Activated gamma-delta T cell treated with Interleukin-2 at 50 U/mL for 16 hours (primary cell): ENCODE data around the gene OXA1L.
"Not testable (repeated sequence)": the region's sequence is repeated elsewhere in the genome, so short reads cannot be mapped to it uniquely, and the experiment has no call there.

ENCODE experiments used
- DNase-seq: peaks from one replicate; pipeline ENCODE4 v3.0.0-alpha.2; 2020

OXA1L gene

DNA sequence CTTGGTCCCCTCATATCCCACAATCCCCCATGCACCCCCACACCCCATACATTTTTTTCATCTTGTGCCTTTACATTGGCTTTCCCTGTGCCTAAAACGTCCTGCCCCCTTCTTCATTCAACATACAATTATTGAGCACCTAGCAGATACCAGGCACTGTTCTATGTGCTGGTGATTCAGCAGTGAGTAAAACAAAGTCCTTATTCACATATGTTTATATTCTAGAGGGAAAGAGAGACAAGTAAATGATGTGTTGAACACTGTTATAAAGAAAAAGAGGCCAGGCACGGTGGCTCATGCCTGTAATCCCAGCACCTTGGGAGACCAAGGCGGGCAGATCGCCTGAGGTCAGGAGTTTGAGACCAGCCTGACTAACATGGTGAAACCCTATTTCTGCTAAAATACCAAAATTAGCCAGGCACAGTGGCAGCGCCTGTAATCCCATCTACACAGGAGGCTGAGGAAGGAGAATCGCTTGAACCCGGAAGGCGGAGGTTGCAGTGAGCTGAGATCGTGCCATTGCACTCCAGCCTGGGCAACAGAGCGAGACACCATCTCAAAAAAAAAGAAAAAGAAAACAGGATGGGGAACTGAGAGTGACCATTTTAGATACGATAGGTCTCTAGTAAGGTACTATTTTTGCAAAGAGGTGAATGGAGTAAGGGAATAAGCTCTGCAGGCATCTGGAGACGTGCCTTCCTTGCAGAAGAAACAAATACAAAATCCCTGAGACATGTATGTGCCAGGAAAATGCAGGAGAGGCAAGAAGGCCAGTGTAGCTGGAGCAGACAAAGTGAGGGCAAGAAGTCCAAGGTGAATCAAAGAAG, 36.6 kb downstream of the OXA1L start:
- no peak for DNase-seq

DNA sequence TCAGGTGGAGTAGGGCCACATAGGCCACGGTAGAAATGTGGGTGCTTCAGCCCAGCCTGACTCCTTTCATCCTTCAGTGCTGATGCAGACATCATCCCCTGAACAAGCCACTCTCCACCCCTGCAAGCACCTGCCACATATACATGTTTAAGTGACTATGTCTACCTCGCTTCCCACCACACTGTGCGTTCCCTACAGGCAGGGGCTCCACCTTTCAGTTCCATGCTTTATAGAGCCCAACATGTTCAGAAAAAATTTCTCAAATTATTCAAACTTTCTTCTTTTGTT, 37.1 kb downstream of the OXA1L start:
- no peak for DNase-seq

- DNase-seq, result not testable (repeated sequence)
Measured at GRCh38 chr14:22805235-22805634, 38.7 kb downstream of the OXA1L start.

DNA sequence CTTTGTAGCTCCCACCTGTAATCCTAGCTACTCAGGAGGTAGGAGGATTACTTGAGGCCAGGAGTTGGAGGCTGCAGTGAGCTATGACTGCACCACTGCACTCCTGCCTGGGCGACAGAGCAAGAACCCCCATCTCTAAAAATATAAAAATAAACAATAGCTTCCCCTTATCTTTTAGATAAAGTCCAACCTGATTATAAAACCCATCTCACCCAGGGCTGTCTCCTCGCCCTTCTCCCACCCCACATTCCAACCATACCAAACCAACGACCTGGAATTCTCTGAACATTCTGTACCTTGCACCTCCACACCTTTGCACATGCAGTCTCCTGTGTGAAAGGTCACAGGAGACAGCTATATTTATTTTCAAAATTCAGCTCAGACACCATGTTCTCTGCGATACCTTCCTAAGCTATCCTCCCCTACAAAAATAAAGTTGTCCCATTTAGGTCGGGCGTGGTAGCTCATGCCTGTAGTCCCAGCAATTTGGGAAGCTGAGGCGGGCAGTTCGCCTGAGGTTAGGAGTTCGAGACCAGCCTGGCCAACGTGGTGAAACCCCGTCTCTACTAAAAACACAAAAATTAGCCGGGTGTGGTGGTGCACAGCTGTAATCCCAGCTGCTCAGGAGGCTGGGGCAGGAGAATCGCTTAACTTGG, 41.1 kb downstream of the OXA1L start:
- no peak for DNase-seq

- DNase-seq, result no peak
Measured at GRCh38 chr14:22808388-22809209, 42.1 kb downstream of the OXA1L start.

DNA sequence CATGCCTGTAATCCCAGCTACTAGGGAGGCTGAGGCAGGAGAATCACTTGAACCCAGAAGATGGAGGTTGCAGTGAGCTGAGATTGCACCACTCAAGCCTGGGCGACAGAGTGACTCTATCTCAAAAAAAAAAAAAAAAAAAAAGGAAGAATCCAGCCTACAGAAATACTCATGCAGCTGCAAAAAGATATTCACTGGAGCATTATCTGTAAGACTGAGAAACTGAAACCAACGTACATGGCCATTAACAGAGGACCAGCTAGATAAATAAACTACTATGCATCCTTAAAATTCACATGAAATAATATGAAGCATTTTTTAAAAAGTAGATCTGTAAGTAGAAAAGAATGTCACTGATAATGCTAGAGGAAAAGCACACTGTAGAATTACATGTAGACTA, 45.2 kb downstream of the OXA1L start:
- DNase-seq, result no peak

- DNase-seq, result no peak
Measured at GRCh38 chr14:22812744-22813143, 46.3 kb downstream of the OXA1L start.

GRCh38 chr14:22813145-22813544, 46.7 kb downstream of the OXA1L start:
- DNase-seq, result no peak

DNA sequence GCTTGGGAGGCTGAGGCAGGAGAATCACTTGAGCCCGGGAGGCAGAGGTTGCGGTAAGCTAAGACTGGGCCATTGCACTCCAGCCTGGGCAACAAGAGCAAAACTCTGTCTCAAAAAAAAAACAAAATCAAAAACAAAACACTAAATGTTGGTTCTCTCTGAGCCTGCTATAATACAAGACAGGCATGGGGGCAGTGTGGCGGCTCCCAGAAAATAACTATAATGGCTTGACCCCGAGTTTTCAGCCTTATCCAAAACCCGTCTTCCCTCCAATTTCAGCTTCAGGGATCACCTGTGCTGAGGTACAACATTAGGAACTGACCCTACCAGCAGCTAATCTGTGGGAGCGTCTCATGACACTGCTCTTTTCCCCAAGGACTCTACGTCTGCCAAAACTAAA, 47.9 kb downstream of the OXA1L start:
- DNase-seq, result no peak

DNA sequence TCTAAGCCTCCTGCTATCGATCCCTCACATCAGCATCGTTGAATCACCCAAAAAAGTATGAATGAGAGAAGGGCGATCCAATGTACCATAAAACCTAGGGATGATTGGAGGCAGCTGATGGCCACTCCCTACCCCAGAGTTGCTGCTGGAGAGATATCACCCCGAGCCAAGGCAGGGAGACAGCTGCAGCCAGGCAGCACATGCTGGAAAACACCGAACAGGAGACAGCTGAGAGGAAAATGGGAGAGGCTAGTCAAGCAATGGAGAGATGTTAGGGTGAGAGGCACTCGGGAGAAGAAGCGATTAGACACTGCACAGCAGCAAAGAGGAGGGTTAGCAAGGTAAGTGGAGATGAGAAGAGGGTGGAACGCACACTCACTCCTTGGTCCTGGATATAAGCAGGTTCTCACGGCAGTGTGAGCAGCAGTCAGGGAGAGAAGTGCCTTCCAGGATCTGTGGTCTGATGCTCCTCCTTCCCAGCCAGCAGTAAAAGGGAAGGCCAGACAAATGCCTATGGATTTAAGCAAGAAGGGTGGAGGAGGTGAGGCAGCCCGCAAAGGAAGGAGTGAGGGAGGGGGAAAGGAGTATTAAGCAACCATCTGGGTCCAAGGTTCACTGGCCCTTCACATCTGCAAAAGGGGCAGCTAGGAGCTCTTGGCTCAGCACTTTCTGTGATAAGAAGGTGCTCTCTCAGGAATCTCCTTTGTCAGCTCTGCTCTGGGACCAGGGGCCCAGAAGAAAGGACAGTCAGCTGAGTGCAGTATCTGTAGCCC, 48.6 kb downstream of the OXA1L start, which contains the start of gene SLC7A7:
SLC7A7 (minus strand) TSS at position 495 of the 773 bp plus-strand sequence. CDS start 2,037 bp downstream, outside the sequence.
- no peak for DNase-seq

- no peak for DNase-seq
Measured at GRCh38 chr14:22819151-22819988, 52.9 kb downstream of the OXA1L start.

- no peak for DNase-seq
Measured at GRCh38 chr14:22820731-22821130, 54.2 kb downstream of the OXA1L start.

DNA sequence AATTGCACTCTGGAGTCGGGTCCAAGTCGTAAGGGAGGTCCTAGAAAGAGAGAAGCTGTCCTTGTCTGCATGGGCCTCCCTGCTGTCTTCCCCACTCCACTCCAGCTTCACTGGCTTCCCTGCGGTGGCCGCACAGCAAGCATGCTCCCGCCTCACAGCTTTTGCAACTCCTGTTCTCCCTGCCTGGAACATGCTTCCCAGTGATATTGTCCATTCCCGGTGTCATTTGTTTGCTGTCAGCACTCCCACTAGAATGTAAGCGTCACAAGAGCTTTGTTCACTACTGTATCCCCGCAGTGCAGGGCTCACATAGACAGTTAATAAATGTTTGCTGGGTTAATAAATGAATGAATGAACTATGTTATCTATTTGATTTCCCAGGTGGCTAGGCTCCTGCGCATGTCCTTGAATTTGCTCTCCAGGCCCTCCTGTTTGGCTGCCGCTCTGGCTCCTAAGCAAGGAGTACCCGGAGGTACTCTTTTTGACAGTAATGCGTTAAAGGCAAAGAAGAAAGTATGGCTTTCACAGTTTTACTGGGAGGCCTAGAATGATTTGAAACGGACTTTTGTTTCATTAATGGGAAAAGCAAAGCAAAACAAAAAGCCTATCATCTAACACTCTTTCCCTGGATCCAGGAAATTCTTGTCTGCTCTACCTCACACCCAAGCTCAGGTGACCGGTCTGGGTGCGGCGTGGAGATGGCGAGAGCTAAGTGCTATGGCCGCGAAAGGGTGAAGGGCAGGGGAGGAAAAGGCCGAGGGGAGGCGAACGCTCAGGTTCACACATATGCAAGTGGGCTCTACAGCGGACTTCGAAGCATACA, 54.9 kb downstream of the OXA1L start:
- DNase-seq, result no peak

GRCh38 chr14:22822016-22822570, 55.6 kb downstream of the OXA1L start:
- no peak for DNase-seq
